Ishikawa (cell line): ENCODE results near the gene ASS1.

Experiments used
- CEBPB ChIP-seq: IDR thresholded peaks from 2 replicates; pipeline ENCODE4 v1.6.1; 2012
- CREB1 ChIP-seq: IDR thresholded peaks from 2 replicates; pipeline ENCODE4 v1.6.1; 2012; ENCODE audit warnings: low read depth
- EGR1 ChIP-seq: IDR thresholded peaks from 2 replicates; pipeline ENCODE4 v1.6.1; 2012
- EP300 ChIP-seq: IDR thresholded peaks from 2 replicates; pipeline ENCODE4 v1.6.1; 2012; ENCODE audit warnings: borderline replicate concordance
- FOXM1 ChIP-seq: IDR thresholded peaks from 2 replicates; pipeline ENCODE4 v1.6.1; 2012; ENCODE audit warnings: low read depth, borderline replicate concordance
- MAX ChIP-seq: IDR thresholded peaks from 2 replicates; pipeline ENCODE4 v1.6.1; 2012
- NFIC ChIP-seq: IDR thresholded peaks from 2 replicates; pipeline ENCODE4 v1.6.1; 2012
- RAD21 ChIP-seq: IDR thresholded peaks from 2 replicates; pipeline ENCODE4 v1.6.1; 2012; ENCODE audit warnings: low read depth
- TAF1 ChIP-seq: IDR thresholded peaks from 2 replicates; pipeline ENCODE4 v1.6.1; 2012; ENCODE audit warnings: low read depth, mild to moderate bottlenecking
- TCF12 ChIP-seq: IDR thresholded peaks from 2 replicates; pipeline ENCODE4 v1.6.1; 2012; ENCODE audit warnings: low read depth
- TEAD4 ChIP-seq: IDR thresholded peaks from 2 replicates; pipeline ENCODE4 v1.6.1; 2012
- USF1 ChIP-seq: IDR thresholded peaks from 2 replicates; pipeline ENCODE4 v1.6.1; 2012
- YY1 ChIP-seq: IDR thresholded peaks from 2 replicates; pipeline ENCODE4 v1.6.1; 2012; ENCODE audit warnings: low read depth
- ZBTB7A ChIP-seq: IDR thresholded peaks from 2 replicates; pipeline ENCODE4 v1.6.1; 2012; ENCODE audit warnings: low read depth
- TF ChIP-seq, protein P1 (sequence below): IDR thresholded peaks from 2 replicates; pipeline ENCODE4 v1.6.1; 2012; ENCODE audit warnings: low read depth, mild to moderate bottlenecking

The ASS1 gene

DNA sequence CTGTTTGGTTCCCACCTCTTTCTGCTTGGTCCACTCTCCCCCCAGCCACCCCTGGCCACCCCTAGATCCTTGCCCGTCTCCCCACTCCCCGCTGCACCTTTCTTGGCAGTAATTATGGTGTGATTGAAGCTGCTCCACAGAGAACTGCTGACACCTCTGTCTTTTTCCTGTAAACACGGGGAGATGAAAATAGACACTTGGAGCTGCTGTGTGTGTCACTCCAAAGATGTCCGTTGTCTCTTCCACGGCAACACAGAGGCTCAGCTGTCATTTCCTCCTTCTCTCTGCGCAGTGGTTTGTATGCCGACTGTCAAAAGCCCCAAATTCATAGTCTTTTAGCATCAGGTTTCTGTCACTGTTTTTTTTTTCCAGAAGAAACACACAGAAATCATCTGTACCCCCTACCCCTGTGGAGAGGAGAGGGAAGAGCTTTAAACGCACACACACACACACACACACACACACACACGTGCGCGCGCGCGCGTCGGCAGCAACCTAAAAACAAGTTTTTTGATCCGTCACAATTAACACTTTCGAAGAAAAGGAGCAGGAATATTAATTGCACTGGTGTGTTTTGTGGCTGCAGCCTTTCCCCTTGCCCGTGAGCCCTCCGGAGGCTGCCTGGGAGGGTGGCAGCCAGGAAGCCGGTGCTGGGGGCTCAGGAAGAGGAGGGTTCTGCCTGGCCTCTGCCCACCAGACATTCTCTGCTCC is 39.8 kb downstream of the ASS1 start:
- TF ChIP-seq USF1 (no peak), YY1 (no peak), TEAD4 (no peak)

DNA sequence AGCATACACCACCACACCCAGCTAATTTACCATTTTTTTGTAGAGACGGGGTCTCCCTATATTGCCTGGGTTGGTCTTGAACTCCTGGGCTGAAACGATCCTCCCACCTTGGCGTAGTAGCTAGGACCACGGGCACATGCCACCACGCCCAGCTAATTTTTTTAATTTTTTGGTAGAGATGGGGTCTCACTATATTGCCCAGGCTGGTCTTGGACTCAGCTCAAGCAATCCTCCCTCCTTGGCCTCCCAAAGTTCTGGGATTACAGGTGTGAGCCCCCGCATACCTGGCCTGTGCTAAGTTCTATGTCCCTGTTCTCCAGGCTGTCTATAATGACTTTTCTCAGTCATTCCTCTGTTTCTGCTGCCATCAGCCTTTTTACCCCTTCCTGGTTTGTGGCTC is 41.3 kb downstream of the ASS1 start:
- TF ChIP-seq CEBPB (no peak), EP300 (no peak), MAX (no peak), FOXM1 (no peak), RAD21 (no peak), YY1 (no peak), CREB1 (no peak), TAF1 (no peak), TCF12 (no peak), ZBTB7A (no peak), TEAD4 (no peak), EGR1 (no peak)
- TF ChIP-seq, protein P1, sequence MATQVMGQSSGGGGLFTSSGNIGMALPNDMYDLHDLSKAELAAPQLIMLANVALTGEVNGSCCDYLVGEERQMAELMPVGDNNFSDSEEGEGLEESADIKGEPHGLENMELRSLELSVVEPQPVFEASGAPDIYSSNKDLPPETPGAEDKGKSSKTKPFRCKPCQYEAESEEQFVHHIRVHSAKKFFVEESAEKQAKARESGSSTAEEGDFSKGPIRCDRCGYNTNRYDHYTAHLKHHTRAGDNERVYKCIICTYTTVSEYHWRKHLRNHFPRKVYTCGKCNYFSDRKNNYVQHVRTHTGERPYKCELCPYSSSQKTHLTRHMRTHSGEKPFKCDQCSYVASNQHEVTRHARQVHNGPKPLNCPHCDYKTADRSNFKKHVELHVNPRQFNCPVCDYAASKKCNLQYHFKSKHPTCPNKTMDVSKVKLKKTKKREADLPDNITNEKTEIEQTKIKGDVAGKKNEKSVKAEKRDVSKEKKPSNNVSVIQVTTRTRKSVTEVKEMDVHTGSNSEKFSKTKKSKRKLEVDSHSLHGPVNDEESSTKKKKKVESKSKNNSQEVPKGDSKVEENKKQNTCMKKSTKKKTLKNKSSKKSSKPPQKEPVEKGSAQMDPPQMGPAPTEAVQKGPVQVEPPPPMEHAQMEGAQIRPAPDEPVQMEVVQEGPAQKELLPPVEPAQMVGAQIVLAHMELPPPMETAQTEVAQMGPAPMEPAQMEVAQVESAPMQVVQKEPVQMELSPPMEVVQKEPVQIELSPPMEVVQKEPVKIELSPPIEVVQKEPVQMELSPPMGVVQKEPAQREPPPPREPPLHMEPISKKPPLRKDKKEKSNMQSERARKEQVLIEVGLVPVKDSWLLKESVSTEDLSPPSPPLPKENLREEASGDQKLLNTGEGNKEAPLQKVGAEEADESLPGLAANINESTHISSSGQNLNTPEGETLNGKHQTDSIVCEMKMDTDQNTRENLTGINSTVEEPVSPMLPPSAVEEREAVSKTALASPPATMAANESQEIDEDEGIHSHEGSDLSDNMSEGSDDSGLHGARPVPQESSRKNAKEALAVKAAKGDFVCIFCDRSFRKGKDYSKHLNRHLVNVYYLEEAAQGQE, result no peak

- TF ChIP-seq EGR1 (no peak), YY1 (no peak), MAX (no peak), RAD21 (no peak), CEBPB (no peak), NFIC (no peak), TEAD4 (no peak), CREB1 (no peak), ZBTB7A (no peak), FOXM1 (no peak), EP300 (no peak), TAF1 (no peak), USF1 (no peak)
- TF ChIP-seq, protein P1, result no peak
Observed at GRCh38 chr9:130487500-130487899, 42.7 kb downstream of the ASS1 start.

DNA sequence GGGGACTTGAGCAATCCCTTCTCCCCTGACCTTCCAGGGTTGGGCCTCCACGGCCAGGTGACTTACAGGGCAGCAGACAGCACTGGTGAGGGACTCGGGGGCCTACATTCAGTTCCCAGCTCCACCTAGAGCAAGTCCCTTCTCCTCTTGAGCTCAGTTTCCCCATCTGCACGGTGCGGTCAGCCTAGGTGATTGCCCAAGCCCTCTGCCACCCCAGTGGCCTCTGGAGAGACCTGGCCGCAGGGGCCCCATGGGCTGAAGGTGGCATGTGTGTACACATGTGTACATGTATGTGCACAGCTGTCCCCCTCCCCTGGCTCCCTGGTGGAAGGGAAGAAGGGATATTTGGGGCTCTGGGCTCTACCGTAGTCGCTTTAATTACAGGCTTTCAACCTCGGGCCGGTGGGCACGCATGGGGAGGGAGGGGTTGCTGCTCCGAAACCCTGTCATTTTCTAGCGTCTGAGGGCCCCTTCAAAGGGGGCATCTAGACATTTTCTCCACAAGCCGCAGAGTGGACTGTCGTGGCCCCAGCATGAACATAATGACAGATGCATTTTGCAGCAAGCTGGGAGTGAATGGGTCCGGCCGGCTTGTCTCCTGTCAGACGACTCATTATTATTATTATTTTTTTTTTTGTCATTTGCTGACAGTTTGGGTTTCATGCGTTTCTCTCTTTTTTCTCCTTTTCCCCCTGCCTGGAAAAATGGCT is 44.0 kb downstream of the ASS1 start:
- TF ChIP-seq TEAD4, result no peak
- no peak for TF ChIP-seq NFIC
- no peak for TF ChIP-seq USF1
- no peak for TF ChIP-seq RAD21
- TF ChIP-seq FOXM1, result no peak
- no peak for TF ChIP-seq YY1
- no peak for TF ChIP-seq TCF12
- no peak for TF ChIP-seq CREB1
- no peak for TF ChIP-seq CEBPB
- no peak for TF ChIP-seq EP300
- no peak for TF ChIP-seq ZBTB7A
- TF ChIP-seq MAX, result no peak
- no peak for TF ChIP-seq TAF1
- no peak for TF ChIP-seq EGR1
- TF ChIP-seq, protein P1, result no peak
